GM21786 (cell line): ENCODE data around the gene HOXB8.

Experiments used
- ATAC-seq: cut with Tn5 transposase; IDR thresholded peaks from one replicate; pipeline ENCODE4 v1.9.1; 2021; ENCODE audit not compliant: unreplicated experiment

HOXB8 gene

GRCh38 chr17:48615047-48615962 lies at the start of gene HOXB8:
TSS of gene HOXB8 (minus strand) at chr17:48615292. CDS start at chr17:48614704, 588 bp downstream.
- ATAC-seq = no peak

- ATAC-seq = no peak
Measured at GRCh38 chr17:48663134-48663924, 48.2 kb upstream of the HOXB8 start.

DNA sequence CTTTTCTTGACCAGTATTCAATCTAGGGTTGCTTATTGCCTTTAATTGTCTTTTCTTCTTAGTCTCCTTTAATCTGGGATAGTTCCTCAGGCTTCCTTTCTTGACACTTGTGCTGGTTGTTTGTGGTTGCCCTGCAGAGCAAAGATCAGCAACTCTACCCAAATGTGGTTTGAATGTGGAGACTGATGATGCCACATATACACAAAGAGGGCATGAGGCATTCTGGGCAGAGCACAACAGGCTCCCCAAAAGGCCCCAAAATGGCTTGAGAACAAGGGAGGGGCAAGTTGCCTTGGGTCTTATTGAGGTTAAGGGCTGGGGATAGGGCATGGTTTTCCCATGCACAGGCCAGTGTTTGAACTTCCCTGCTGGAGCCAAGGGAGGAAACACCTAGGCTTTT lies 40.8 kb upstream of the HOXB8 start:
- no peak for ATAC-seq

GRCh38 chr17:48649741-48650140 lies 34.6 kb upstream of the HOXB8 start:
- ATAC-seq = no peak

GRCh38 chr17:48647963-48648245 lies 32.8 kb upstream of the HOXB8 start:
- ATAC-seq = no peak

DNA sequence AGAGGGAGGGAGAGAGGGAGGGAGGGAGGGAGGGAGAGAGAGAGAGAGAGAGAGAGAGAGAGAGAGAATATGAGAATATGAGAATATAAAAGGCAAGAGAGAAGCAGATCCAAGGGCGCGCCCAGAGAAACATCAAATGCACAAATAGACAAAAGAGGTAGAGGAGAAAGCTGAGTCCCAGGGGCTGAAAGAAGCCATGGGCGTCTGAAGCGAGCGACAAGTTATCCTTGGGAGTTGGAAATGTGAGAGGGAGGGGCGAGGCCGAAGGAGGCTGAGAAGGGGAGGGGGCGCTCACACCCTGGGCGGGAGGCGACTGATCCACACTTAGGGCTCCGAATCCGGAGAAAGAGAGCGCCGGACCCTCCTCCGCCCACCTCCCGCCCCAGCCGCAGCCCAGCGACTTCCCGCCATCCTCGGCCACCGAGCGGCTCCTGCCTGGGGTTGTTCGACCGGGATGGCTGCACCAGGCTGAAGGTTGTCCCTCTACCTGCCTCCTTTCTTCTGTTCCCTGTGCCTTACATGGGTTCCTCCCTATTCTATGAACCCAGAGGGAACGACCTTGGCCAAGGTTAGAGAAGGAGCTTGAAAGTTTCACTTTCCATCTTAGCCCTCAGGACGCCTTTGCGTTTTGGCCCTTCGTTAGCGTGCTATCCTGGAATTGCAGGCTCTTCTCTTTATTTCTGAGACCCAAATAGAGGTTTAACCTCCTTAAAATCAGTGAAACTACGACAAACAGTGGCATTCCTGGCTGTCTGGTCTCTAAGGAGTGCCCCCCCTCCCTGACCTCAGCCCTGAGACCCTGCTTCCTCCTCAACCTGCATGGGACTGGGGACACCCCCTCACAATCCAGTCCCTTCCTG lies 32.2 kb upstream of the HOXB8 start:
- ATAC-seq = no peak

GRCh38 chr17:48646183-48647102 lies 31.4 kb upstream of the HOXB8 start:
- no peak for ATAC-seq

DNA sequence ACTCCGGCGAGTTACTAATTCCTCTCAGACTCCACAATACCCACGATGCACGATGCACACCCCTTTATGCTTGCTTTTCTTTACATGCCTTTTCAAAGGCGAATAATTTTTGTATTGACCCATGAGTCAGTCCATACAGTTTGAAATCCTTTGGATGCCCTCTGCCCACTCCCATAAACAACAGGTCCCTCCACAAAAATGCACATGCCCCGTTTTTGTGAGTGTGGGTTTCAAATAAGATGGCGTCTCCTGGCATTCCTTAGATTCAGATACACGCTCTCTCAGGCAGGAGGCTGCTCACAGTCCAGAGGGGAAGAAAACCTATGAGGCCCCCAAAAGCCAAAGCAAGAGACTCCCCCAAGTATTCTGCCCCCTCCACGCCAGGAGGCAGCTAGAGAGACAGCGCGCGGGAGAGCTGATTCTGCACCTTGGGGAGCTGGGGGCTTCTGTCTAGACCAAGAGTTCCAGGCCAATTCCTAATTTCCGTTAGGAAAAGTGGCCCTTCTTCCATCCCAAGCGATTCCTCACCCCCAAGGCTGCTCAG lies 30.6 kb upstream of the HOXB8 start:
- no peak for ATAC-seq

DNA sequence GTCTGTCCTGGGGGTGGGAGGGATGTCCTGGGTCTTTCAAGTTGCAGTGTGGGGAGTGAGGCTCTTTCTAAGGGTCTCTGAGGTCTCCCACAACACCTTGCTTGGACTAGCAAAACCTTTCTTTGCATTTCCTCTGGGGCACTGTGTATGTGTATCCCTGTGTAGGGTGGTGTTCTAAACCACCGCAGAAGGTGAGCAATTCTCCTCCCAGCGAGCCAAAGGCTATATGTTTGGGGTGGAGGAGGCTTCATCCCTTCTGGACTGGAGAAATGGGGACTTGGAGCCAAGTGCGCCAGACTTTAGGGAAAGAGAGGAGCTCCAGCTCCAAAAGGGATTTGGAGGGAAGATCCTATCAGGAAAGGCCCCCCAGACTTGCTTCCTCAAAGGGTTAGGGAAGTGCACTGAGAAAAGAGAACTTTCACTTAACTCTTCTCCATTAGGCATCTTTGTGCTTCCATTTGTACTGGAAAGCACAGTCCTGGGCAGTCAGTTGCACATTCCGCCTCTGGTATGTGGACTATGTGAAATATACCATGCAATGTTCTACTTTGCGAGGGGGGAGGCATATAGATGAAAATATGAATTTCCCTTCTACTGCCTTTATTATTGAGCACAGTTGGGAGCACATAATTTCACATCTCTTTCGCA lies 29.9 kb upstream of the HOXB8 start:
- no peak for ATAC-seq

DNA sequence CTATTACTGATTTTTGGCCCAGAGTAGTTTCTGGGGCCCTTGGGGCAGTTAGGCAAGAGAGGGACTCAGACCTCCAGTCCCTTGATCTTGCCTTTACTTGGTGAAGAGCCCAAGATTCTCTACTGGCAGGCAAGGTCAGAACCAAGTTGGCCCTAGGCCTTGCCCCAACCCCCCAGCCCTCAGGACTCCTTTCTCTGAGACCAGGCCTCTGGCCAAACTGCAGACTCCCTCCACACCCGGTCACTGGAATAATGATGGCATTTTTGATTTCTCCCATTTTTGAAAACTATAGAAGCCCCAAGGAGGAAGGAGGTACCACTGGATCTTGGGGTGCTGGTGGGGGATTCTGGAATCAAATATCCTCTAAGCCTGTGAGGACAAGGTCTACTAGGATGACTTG lies 29.1 kb upstream of the HOXB8 start:
- ATAC-seq = no peak

DNA sequence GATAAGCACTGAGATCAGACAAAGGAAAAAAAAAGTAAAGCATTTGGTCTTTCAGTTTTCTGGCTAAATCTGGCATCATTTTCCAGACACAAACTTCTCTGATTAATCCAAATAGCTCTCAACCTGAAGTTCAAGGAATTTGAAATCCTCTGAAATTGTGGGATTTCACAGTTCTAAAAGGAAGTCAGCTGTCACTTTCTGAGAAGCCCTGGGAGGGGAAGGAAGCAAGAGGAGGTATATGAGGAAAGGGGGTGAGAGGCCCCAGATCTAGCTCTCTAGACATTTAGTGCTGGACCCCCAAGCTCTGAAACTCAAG lies 28.6 kb upstream of the HOXB8 start:
- no peak for ATAC-seq

DNA sequence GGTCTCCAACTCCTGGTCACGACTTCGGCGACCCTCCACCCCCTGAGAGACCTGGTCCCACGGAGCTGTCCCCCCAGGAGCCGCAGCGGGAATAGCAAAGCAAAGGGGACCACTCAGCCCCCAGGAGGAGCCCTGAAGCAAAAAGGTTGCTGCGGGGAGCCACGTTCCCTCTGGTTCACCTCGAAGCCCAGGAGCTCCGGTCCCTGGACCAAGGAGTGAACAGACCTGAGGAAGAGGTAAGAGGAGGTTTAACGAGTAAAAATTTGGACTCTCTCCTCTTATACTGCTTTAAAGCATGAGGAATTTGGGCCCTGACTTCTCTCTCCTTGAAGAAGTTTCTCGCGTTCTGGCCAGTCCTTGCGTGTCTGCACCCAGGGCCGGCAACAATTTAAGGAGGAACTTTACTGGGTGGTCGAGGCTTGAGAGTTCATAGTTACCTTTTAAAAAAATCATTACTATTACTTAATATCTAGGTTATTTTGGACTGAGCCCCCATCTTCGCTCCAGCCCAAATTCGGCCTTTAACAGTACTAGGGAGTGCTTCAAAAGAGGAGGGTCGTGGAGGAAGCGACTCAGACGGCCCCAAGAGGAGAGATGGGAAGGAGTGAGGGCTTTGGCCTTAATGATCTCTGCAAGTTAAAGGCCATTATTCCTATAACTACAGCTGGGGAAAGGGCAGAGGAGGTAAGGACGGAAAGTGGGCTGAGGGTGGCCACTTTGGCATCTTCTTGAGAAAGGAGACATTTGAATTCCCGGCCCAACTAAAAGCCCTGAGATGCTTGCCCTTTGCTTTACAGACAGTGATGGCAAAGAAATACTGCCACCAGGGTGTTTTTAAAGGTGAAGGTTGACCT lies 28.0 kb upstream of the HOXB8 start:
- no peak for ATAC-seq

DNA sequence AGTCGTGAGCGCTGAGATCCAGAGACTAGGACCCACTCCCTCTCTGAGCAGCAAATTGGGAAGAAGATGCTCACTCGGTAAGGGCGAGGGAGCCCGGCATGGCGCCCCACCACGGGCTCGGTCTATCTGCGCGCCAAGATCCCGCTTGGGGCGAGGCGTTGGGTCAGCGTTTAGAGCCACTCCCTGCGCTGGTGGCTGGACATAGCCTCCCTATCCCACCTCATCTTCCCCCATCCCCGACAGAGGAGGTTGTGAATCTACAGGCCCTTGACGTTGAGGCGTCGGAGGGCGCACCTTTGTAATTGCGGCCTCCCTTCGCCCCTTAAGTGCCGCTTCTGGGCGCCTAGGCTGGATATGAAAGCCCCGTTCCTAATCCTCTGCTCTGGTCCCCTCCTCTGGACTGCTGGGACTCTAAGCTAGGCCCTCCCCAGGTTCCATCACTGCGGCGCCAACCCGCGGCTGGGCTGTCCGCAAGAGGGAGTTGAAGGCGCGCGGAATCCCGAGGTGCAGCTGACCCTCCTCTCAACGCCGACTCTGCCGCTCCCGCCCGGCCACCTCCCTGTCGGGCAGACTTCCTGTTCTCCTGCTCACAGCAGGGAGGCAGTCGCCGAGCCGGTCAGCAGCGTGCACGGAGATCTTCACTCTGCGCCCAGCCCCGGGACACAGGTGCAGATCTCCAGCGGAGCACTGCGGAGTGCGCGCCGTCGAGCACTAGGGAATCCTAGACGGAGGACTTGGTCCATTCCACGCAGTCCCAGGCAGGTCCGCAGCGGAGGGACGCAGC lies 27.2 kb upstream of the HOXB8 start:
- no peak for ATAC-seq

DNA sequence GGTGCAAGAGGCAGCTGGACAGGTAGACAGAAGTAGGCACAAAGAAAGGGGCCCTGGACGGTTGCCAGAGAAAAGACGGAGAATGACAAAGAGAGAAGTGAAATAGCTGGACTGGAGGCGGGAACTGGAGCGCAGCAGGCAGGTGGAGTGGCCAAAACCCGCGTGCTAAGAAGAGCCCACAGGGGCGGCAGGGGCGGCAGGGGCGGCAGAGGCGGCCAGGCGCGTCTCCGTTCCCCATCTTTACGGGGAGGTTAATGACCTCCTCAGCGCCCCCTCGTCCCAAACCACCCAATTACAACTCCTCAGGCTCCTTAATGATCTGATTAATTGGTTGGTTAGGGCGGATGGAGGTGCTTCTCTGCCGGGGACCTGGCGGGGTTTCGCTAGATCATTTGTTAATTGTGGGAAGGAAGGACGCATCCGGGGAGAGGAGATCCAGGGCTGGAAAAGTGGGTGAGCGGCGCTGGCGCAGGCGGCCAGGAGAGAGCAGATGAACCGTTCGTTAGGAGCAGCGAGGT lies 26.5 kb upstream of the HOXB8 start:
- ATAC-seq = no peak

DNA sequence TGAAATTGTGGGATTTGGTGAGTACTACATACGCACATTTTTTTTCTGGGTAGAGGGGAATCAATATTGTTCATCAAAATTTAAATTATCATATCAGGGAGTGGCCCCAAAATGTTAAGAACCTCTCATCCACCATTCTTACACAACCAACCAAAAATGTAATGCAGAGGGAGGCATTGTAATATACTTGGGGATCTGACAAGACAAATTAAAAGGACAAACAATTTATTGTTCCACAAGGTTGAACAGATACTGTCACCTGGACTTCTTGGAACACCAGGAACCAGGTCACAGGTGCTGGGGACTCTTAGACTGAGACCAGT lies 25.7 kb upstream of the HOXB8 start:
- no peak for ATAC-seq

DNA sequence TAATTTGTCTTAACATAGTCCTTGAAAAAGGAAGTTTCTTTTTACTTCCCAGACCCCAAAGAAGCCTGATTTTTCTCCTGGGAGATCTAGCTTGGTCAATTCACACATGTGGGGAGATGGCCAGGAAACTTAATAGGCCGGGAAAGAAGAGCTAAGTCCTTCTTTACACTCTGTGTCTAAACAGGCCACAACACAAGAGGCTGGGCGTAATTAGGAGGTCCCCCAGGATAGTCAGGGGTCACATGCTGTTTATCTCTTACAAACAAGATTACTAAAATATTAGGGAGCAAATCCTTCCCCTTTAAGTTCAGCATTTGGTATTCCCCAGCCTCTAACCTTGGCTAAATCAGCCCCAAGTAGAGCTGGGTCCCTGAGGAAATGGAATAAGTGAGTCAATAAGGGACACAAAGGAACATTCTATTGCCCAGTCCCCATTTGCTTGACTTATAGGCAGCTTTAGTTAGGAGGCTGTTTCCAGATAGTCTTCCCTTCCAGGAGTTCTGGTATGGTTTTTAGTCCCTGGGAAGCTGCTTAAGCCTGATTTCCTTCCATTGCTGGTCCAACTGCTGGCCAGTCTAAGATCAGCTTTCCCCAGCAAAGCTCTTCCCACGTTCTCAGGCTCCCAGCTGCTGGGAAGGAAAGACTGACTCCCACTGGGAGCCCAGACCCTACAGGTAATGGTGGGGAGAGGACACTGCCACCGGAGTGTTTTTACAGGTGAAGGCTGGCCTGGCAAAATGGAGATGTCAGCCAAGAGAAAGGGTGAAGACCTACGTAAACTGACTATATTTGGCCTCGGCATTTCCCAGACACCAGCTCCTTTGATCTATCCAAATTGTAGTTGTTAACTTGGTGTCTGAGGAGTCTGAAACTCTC lies 25.1 kb upstream of the HOXB8 start:
- ATAC-seq = no peak

DNA sequence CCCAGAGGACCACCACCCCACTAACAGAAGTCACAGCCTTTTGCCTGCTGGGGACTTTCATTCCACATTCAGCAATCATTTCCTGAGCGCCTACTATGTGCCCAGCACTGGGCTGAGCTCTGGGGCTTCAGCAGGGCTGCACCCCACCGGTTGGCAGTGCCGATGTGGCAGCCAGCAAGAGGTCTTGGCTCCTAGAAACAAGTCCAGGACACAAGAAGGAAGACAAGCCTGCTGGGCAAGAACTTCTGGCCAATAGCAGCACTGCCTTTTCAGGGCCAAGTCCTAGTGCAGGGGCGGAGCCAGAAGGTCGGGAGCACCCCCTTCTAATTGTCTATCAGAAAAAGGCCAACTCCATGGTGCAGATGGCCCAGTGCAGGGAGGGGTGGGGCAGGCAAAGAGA lies 24.0 kb upstream of the HOXB8 start:
- no peak for ATAC-seq
